IMR-90 (cell line): Measurements from ENCODE around the gene S100A12.

Experiments used
- BHLHE40 ChIP-seq: fragments of 150-350 bp; IDR thresholded peaks from 2 replicates; pipeline ENCODE4 v1.6.1; 2016; ENCODE audit warnings: mild to moderate bottlenecking, low read depth, low read length
- CEBPB ChIP-seq: IDR thresholded peaks from 2 replicates; pipeline ENCODE4 v1.6.1; 2012; ENCODE audit warnings: low read depth, low read length, improper control_type of control experiment
- MXI1 ChIP-seq: IDR thresholded peaks from 2 replicates; pipeline ENCODE4 v1.6.1; 2012; ENCODE audit warnings: low read depth, mild to moderate bottlenecking, low read length, moderate library complexity, borderline replicate concordance
- NFE2L2 ChIP-seq: fragments of 150-350 bp; IDR thresholded peaks from 2 replicates; pipeline ENCODE4 v1.6.1; 2016; ENCODE audit warnings: low read depth, mild to moderate bottlenecking, low read length
- POLR2A ChIP-seq: IDR thresholded peaks from 2 replicates; pipeline ENCODE4 v1.6.1; 2012; ENCODE audit warnings: mild to moderate bottlenecking, low read depth, low read length
- TF ChIP-seq, protein P1 (sequence below): conservative IDR thresholded peaks from 2 replicates; pipeline ENCODE4 v1.5.1; 2012; ENCODE audit warnings: mild to moderate bottlenecking, low read depth, low read length, improper control_type of control experiment
- TF ChIP-seq, protein P2 (sequence below): fragments of 150-350 bp; IDR thresholded peaks from 2 replicates; pipeline ENCODE4 v1.6.1; 2016; ENCODE audit warnings: low read depth, mild to moderate bottlenecking, low read length, moderate library complexity, borderline replicate concordance

DNA sequence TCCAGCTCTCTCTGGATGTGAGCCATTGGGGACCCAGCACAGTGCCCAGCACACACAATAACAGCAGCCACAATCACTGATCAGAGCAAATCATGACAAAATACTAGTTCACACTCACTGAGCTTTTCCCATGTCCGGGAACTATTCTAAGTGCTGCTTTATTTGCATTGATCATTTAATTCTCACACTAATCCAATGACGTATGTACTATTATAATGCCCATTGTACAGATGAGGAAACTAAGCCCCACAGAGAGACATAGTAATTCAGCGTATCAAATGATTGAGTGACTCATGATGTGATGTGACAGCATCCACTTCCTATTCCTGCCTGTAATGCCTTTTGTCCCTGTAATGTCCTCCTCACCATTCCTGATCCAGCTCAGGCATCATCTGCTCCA is 17.4 kb upstream of the S100A12 start:
- TF ChIP-seq POLR2A (no peak), CEBPB (no peak), BHLHE40 (no peak), MXI1 (no peak), NFE2L2 (no peak)
- TF ChIP-seq, protein P1, sequence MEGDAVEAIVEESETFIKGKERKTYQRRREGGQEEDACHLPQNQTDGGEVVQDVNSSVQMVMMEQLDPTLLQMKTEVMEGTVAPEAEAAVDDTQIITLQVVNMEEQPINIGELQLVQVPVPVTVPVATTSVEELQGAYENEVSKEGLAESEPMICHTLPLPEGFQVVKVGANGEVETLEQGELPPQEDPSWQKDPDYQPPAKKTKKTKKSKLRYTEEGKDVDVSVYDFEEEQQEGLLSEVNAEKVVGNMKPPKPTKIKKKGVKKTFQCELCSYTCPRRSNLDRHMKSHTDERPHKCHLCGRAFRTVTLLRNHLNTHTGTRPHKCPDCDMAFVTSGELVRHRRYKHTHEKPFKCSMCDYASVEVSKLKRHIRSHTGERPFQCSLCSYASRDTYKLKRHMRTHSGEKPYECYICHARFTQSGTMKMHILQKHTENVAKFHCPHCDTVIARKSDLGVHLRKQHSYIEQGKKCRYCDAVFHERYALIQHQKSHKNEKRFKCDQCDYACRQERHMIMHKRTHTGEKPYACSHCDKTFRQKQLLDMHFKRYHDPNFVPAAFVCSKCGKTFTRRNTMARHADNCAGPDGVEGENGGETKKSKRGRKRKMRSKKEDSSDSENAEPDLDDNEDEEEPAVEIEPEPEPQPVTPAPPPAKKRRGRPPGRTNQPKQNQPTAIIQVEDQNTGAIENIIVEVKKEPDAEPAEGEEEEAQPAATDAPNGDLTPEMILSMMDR, result no peak
- TF ChIP-seq, protein P2, sequence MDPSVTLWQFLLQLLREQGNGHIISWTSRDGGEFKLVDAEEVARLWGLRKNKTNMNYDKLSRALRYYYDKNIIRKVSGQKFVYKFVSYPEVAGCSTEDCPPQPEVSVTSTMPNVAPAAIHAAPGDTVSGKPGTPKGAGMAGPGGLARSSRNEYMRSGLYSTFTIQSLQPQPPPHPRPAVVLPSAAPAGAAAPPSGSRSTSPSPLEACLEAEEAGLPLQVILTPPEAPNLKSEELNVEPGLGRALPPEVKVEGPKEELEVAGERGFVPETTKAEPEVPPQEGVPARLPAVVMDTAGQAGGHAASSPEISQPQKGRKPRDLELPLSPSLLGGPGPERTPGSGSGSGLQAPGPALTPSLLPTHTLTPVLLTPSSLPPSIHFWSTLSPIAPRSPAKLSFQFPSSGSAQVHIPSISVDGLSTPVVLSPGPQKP, result no peak
